HG03196 (cell line): Measurements from ENCODE around the gene POLR2C.
"Not testable (repeated sequence)": the region's sequence is repeated elsewhere in the genome, so short reads cannot be mapped to it uniquely, and the experiment has no call there.

Source experiments
- ATAC-seq: cut with Tn5 transposase; IDR thresholded peaks from one replicate; pipeline ENCODE4 v1.9.1; 2021; ENCODE audit not compliant: unreplicated experiment

Gene POLR2C

GRCh38 chr16:57462209-57462977 lies at the start of gene POLR2C:
Gene POLR2C (plus strand): TSS chr16:57462679. CDS start chr16:57462725, 46 bp downstream.
- ATAC-seq, result peak; percentile 70

GRCh38 chr16:57413301-57413730 lies 49.2 kb upstream of the POLR2C start:
- ATAC-seq, result no peak

- no peak for ATAC-seq
Observed at GRCh38 chr16:57413733-57414132, 48.7 kb upstream of the POLR2C start.

GRCh38 chr16:57416084-57416483 lies 46.4 kb upstream of the POLR2C start:
- ATAC-seq, result no peak

- no peak for ATAC-seq
Observed at GRCh38 chr16:57419506-57419905, 43.0 kb upstream of the POLR2C start.

- no peak for ATAC-seq
Observed at GRCh38 chr16:57422026-57422944, 40.2 kb upstream of the POLR2C start.

- ATAC-seq, result no peak
Observed at GRCh38 chr16:57423152-57423551, 39.3 kb upstream of the POLR2C start.

GRCh38 chr16:57424583-57424982 lies 37.9 kb upstream of the POLR2C start:
- no peak for ATAC-seq

- no peak for ATAC-seq
Observed at GRCh38 chr16:57426356-57426755, 36.1 kb upstream of the POLR2C start.

- no peak for ATAC-seq
Observed at GRCh38 chr16:57427307-57427706, 35.2 kb upstream of the POLR2C start.

- ATAC-seq, result no peak
Observed at GRCh38 chr16:57427824-57428223, 34.7 kb upstream of the POLR2C start.

- ATAC-seq, result no peak
Observed at GRCh38 chr16:57430955-57431354, 31.5 kb upstream of the POLR2C start.

GRCh38 chr16:57432505-57432904 lies 30.0 kb upstream of the POLR2C start:
- ATAC-seq, result no peak

GRCh38 chr16:57432989-57433388 lies 29.5 kb upstream of the POLR2C start:
- no peak for ATAC-seq

GRCh38 chr16:57434003-57434402 lies 28.5 kb upstream of the POLR2C start:
- ATAC-seq, result no peak

GRCh38 chr16:57435838-57436237 lies 26.6 kb upstream of the POLR2C start:
- ATAC-seq, result no peak

- not testable (repeated sequence) for ATAC-seq
Observed at GRCh38 chr16:57439947-57440346, 22.5 kb upstream of the POLR2C start.

- ATAC-seq, result not testable (repeated sequence)
Observed at GRCh38 chr16:57440551-57440950, 21.9 kb upstream of the POLR2C start.

GRCh38 chr16:57444711-57445110 lies 17.8 kb upstream of the POLR2C start:
- no peak for ATAC-seq

- ATAC-seq, result no peak
Observed at GRCh38 chr16:57445510-57445909, 17.0 kb upstream of the POLR2C start.

GRCh38 chr16:57446531-57447185 lies 15.8 kb upstream of the POLR2C start:
- peak; percentile 26 for ATAC-seq
